HG02763 (cell line): Measurements from ENCODE around the gene ASPG.

Experiments
- ATAC-seq: cut with Tn5 transposase; IDR thresholded peaks from one replicate; pipeline ENCODE4 v1.9.1; 2021; ENCODE audit warnings: mild to moderate bottlenecking, moderate library complexity; ENCODE audit not compliant: unreplicated experiment

Gene ASPG

GRCh38 chr14:104104076-104104901 lies 18.8 kb downstream of the ASPG start:
- no peak for ATAC-seq

DNA sequence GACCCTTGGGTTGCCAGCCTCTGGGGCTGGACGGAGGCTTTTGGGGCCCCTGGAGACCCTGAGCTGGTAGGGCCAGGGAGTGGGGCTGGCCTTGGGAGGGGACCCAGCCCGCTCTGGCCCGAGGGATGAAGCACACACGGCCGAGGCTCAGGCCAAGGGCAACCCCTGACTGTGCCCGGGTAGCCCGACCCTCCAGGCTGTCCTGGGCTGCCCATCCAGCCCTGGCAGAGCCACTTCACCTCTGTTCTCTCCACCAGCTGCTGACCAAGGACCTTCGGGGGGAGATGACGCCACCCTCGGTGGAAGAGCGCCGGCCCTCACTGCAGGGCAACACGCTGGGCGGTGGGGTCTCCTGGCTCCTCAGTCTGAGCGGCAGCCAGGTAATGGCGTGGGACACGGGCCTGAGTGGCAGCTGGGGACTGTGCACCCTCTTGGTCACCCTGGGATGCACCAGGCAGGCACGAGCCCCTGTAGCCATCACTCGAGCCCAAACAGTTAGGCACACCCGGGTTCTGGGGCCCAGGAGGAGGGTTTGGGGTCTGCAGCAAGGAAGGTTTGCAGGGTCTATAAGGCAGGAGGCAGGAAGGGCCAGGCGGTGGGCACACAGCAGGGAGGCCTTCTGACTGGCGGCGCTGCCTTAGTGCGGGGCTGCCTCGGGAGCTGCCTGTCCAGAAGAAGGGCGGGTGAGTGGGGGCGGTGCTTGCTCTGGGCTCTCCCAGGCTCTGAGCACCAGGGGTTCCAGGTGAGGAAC lies 19.7 kb downstream of the ASPG start:
- ATAC-seq, result no peak

DNA sequence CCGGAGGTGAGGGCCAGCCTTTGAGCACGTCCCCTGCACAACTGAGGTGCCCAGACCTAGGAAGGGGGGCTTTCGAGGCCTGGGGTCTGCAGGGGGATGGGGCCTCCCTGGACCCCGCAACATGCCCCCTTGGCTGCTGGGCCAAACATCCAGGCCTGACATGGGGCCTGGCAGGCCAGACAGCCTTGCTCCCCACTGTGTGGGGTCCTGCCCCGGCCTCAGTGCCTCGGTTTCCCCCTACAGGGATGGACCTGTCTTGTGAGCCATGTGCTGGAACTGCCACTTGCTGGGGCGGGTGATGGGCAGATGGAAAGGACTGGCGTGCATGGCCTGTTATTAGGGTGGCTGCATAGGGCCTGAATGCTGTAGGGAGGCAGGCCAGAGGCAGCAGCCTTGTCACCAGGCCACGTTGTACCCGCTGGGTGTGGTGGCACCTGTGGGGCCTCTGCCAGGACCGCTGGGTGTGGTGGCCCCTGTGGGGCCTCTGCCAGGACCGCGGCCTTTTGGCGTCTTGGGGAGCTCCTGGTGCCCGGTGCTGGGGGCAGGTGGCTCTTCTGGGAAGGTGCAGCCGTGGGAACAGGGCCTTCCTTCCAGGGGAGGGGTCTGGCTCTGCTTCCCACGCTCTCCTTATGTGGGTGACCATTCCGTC lies 20.4 kb downstream of the ASPG start:
- no peak for ATAC-seq

DNA sequence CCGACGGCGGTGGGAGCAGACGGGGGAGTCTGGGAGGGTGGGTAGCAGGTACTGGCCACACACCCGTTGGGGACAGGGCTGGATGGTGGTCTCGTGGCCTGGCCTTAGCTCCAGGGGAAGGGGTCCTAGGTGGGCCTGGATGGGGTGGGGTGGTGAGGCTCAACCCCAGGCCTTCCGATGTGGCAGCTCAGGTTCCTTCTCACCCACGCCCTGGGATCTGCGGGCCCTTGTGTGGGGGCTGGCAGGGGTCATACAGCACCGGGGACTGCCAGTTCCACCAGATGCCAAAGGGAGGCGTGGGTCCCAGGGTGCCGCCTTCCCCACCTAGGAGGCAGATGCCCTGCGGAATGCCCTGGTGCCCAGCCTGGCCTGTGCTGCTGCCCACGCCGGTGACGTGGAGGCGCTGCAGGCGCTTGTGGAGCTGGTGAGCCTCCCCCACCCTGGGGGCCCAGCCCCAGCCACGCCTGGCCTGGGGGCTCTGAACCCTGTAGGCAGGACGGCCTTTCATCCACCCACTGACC lies 21.0 kb downstream of the ASPG start:
- no peak for ATAC-seq

DNA sequence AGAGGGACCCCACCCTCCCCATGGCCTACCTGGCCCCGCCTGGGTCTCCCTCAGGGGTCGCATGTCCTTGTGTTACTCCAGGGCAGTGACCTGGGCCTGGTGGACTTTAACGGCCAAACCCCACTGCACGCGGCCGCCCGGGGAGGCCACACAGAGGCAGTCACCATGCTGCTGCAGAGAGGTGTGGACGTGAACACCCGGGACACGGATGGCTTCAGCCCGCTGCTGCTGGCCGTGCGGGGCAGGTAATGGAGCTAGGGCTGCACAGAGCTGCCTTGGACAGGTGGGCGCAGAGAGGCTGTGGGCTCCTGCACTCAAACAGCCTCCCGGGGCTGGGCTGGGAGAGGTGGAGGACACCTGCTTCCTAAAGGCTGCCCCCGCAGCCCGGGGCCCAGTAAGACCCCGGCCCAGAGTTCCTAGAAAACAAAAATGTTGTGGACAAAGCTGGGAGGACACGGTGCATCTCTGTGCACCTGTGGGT lies 21.6 kb downstream of the ASPG start:
- no peak for ATAC-seq

DNA sequence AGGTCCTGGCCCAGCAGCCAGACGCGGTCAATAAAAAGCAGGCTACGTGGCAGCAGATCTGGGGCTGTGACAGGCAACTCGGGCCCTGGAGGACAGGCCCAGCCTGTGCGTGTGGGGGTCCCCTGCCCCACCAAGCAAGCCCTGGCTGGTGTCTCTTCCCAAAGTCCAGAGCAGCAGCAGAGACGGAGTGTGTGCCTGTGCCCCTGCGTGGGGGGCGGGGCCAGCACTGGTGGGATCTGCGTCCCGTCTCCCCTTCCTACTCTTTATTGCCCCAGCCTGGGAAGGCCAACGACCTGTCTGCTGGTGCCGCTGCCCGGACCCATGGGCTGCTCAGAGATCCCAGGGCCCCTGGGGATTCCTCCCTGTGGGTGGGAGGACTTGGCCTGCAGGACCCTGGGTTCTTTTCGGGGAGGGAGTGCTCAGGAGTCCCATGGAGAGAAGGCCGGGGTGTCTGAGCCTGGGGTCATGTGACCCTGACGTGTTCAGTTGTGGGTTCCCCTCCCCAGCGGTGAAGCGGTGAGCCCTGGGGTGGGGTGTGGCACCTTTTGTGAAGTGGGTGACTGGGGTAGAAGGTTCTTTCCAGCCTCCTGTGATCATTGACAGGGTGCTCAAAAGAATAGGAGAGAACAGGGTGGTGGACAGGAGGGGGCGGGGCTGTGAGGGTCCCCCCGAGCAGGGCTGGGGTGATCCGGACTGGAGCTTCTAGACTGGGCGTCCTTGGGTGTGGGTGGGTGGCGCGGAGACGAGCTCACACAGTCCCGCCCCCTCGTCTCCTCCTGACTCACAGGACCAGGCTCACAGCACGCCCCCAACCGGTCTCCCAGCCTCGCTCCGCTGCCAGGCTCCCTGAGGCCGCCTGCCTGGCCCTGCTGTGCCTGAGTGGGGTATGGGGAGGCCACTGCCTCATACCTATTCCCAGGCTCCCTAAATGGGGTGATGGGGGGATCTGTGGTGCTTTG lies 22.4 kb downstream of the ASPG start:
- ATAC-seq, result no peak

GRCh38 chr14:104108570-104109541 lies 23.4 kb downstream of the ASPG start:
- ATAC-seq, result no peak

GRCh38 chr14:104109731-104110361 lies 24.3 kb downstream of the ASPG start:
- ATAC-seq, result no peak

DNA sequence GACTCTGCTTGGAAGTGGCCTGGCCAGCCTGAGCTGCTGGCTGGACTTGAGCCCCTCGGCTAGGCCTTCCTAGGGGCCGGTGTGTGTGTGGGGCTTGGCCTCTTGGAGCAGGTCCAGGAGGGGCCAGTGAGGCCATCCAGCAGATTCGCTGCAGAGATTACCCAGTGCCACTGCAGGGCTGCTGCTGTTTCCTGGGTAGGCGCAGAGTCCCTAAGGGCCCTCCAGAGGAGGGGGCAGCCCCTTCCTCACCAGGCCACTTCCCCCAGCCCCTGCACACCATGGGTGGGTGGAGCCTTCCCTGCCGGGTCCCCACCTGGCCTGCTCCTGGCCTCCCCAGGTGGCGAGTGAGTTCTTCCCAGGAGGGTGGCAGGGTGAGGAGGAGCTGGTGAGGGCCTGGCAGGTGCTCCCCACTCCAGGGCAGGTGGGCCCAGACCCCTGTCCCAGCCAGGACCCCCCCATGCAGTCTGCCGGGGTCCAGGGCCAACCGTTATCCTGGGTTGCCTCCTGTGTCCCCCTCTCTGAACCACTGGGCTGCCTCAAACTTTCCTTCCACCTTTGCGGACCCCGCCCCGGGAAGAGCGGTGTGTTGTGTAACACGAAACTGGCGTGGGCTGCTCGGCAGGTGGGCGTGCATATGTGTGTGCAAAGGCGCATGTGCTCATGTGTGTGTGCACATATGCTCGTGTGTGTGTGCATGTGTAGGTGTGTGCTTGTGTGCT lies 25.1 kb downstream of the ASPG start:
- ATAC-seq, result no peak

DNA sequence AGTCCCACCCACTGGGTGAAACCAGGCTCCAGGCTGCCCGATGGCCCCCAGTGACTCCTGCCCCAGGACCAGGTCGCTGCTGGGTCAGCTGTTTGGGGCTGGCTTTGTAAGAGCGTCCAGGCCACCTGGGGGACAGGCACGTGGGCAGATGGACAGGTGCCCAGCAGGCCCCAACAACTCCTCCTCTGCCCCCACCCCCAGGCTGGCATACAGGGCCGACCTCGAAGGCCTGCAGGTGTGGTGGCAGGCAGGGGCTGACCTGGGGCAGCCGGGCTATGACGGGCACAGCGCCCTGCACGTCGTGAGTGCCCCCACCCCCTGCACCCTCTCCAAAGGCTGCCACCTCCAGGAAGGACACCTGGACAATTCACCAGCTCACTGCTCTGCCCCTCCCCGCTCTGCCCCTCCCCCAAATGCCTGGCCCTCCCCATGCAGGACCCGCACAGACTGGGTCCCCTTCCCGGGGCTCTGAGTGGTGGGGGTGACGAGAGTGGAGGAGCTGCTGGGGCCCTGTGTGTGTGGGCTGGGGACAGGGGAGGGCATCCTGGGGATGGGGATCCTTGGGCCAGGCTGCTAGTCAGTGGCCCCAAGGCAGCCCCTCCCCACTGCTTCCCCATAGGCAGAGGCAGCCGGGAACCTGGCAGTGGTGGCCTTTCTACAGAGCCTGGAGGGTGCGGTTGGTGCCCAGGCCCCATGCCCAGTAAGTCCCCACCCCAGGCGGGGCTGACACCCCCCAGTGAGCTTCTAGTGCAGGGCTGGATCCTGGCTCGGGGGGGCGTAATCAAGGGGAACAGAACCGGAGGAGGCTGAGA lies 26.0 kb downstream of the ASPG start:
- no peak for ATAC-seq

DNA sequence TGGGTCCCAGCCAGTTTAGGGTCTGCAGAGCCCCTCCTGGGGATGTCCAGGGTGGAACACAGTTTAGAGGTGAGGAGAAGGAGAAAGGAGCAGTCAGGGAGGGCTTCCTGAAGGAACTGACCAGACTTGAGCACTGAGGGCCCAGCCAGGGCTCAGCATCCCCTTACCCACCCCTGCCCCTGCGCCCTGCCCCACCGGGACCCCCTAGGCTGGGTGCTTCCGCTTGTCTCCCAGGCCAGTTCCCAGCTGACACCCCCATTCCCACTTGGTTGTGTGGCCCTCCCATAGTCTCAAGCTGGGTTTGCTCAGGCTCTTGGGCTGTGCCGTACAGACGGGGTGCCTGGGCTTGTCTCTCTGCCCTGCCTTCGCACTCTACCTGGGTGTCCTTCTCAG lies 26.6 kb downstream of the ASPG start:
- no peak for ATAC-seq

DNA sequence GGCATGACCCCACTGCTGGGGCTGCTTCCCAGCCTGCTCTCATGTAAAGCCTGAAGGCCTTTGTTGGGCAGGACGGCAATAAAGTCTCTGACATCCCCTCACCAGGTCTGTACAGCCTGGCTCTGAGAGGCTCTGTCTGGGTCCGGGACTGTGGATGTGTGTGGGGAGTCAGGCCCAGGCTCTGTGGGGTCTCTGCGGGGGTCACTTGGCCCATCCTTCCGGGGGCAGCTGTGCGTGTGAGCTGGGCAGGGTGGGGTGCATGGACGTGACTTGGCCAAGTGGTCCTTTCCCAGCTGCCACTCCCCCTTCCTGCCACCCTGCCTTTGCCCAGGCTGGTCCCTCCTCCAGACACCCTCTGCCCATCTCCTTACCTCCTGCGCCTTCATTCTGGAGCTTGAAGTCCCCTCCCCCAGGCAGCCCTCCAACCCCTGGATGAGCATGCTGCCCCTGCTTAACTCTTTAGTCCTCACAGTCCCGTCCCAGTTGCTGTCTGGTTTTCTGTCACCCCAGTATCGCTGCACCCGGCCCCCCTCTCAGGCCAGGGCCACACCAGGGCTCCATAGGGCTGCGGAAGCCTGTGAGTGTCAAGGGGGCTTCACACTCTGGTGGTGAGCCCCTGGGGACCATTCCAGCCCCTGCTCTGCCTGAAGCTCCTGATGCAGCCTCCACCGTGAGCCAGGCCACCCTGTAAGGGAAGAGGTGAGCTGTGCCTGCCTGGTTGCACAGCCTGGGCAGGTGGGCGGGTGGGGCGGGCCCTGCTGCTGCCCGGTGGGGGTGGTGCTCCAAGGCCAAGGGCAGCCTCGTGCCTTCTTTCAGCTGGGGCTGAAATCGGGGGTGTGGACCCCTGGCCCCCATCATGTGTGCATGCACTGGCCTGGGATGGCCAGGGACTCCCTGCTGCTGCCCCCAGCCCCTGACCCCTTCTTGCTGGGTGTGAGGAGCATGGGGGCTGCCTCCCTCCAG lies 27.4 kb downstream of the ASPG start:
- ATAC-seq, result no peak

DNA sequence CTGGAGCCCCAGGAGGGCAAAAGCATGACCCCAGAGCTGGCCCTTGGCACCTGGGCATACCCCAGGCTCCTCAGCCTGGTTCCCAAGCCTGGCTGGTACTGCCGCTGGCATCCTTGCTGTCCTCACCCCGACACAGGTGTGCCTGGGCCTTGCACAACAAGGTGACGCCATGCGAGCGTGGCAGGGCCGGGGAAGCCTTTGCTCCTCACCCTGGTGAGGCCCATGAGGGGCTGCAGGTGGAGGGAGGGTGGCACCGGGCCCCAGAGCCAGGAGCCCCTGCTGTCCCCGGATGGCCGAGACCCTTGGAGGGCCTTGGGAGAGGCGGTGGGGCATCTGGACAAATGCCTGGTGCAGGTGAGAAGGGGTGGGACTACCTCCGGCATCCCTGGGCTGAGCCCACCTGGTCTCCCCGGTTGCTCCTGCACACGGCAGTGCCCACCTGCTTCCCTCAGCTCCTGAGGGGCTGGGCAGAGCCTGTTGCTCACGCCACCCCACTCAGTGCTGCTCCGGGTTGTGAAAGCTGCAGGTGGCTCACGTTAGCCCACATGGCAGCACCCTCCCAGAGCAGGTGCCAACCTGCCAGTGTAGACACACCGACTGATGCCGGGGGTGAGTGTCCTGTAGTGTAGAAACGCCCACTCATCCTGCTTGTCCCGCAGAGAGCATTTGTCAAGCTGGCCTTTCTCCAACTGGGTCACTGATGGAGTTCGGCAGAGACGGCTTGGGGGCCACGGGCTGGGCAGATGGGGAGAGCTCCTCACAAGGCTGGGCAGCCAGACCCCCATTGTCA lies 28.3 kb downstream of the ASPG start:
- ATAC-seq, result no peak

DNA sequence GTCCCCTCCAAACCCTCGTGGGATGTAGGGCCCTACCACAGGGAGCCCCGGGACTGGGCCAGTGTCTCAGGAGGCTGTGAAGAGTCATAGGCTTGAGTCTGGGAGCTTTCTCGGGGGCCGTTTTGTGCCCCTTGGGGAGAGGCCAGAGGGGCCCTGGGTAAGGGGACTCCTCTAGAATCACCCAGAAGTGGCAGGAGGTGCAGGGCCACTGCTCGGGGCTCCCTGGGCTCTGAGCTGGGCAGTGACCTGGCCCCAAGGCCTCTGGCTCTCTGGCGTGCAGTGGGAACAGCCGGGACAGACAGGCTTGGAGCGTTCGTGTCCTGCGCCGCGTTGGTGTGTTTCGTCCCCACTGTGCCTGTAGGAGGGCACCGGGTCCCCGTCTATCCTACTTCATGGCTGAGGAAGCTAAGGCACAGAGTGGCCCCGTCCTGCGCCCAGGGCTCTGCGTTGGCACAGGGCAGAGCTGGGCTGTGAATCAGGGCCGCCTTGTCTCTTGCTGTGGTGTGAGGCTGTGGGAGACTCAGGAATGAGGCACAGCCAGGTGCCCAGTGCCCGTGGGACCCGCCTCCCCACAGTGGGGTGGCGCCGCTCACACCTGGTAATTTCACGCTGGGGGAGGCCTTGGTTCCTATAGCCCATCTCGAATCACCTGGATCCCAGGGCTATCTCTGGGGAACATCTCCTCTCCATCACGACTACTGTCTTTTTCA lies 29.1 kb downstream of the ASPG start:
- no peak for ATAC-seq
